GM19438 (cell line): ENCODE data around the gene HIF1AN.
A peak's percentile ranks its signal among the peaks of the same experiment; 100 is the strongest.

Experiments
- ATAC-seq: cut with Tn5 transposase; IDR thresholded peaks from one replicate; pipeline ENCODE4 v1.9.1; 2021; ENCODE audit warnings: low read depth; ENCODE audit not compliant: unreplicated experiment

HIF1AN gene

DNA sequence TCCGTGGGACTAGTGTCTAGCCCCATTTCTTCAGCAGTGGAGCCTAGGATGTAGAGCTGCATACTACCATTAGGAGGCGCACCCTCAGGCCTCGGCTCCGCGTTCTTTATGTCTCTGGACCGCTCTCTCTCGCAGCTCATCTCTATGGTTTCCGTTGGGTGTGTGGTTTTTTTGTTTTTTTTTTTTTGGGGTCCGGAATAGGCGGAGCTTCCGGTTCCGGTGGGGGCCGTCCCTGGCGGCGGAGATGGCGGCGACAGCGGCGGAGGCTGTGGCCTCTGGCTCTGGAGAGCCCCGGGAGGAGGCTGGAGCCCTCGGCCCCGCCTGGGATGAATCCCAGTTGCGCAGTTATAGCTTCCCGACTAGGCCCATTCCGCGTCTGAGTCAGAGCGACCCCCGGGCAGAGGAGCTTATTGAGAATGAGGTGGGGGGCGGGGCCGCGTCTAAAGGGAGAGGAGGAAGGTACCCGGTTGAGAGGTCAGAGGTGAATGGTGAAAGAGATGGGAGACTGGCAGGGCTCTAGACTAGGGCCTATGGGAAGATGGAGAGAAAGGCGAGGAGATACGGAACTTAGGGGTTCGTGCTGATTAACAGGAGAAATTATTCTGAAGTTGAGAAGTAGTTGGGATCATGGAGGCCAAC lies at the start of gene HIF1AN:
Gene HIF1AN, plus strand, starts transcription at position 229 of the 639 bp plus-strand sequence. Its CDS starts 16 bp downstream, at position 245.
- peak; percentile 87 for ATAC-seq

DNA sequence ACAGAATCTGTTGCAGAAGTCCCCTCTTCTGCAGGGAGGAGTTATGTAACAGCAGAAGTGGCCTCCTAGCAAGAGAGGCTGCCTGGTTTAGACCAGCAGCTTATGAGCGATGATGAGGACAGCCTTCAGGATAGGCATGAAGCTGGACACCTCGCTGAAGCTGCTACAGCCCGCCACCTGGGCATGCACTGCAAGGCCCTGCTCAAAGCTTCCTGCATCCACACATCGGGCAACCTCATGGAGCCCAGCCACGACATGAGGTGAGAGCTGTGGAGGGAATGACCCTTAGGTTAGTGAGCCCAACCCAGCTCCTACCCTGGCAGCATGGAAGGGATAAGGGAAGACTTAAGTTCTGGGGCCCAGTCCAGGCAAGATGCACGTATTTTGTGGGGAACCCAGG lies 48.2 kb upstream of the HIF1AN start:
- ATAC-seq = no peak

- no peak for ATAC-seq
These were observed 46.3 kb upstream of the HIF1AN start for GRCh38 chr10:100489396-100489795.

DNA sequence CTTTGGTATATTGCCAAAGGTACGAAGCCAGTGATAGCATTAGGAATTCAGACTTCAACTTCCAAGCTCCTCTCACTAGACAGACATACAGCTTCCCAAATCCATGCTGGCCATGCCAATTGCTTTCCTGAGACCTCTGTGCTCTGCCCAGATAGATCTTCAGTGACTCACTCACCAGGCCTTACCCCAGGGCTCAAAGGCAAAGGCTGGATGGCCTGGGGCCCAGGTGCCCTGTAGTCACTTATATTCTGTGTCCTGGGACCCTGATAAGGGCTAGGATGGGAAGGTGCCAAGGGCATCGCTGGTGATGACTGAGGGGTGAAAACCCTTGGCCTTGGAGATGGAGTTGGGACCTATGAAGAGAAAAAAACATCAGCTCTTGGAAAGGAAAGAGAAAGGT lies 45.2 kb upstream of the HIF1AN start:
- ATAC-seq = no peak

- no peak for ATAC-seq
These were observed 39.2 kb upstream of the HIF1AN start for GRCh38 chr10:100496567-100496966.

GRCh38 chr10:100498059-100498458 lies 37.7 kb upstream of the HIF1AN start:
- ATAC-seq = no peak

- no peak for ATAC-seq
These were observed 34.3 kb upstream of the HIF1AN start for GRCh38 chr10:100501423-100501822.

GRCh38 chr10:100502926-100503494 lies 32.7 kb upstream of the HIF1AN start:
- no peak for ATAC-seq

GRCh38 chr10:100504096-100504495 lies 31.6 kb upstream of the HIF1AN start:
- no peak for ATAC-seq

- ATAC-seq = no peak
These were observed 30.6 kb upstream of the HIF1AN start for GRCh38 chr10:100505164-100505563.

- no peak for ATAC-seq
These were observed 29.0 kb upstream of the HIF1AN start for GRCh38 chr10:100506596-100507356.

- no peak for ATAC-seq
These were observed 28.4 kb upstream of the HIF1AN start for GRCh38 chr10:100507357-100507732.

DNA sequence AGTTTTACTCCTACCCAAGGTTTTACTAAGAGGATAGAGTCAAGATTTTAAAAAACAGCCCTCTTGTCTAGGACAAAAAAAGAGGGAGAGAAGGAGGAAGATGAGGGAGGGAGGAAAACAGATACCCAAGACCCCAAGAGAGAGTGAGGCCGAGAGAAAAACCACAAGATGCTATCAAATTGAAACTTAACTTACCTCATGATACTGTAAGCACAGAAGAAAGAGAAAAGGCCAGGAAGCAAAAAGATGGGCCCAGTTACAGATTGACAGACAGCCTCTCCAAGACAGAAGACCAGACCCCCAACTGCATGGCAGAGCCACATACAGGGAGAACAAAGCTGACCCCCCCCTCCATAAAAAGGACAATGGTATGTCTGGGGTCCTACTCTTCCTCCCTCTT lies 27.5 kb upstream of the HIF1AN start:
- ATAC-seq = no peak

- ATAC-seq = peak; percentile 48
These were observed 27.0 kb upstream of the HIF1AN start for GRCh38 chr10:100508691-100509150.

DNA sequence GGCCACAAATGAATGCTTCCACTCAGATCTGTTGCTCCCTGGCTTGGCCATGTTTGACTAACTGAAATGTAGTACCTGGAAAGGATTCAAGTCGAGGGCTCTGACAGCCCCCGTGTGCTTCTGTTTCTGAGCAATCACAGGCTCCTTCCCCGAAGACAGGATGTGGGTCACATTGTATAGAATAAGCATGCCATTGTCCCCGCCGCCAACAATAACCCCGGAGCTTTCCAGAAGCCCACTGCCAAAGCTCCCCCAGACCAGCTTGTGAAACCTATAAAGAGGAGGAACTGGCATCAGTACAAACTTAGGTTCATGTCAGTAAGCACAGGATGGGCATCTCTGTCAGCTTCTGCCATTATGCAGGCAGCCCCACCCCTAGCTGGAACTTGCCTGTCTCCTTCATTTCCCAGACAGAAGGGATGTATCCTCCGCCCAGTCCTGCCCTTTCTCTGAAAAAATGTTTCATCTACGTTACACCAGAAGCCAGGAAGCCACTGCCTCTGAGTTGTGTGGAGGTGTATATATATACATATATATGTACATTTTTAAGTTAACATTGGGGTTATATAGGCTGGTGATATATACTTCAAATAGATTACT lies 26.4 kb upstream of the HIF1AN start:
- ATAC-seq = no peak

GRCh38 chr10:100510533-100511308 lies 25.0 kb upstream of the HIF1AN start:
- no peak for ATAC-seq

DNA sequence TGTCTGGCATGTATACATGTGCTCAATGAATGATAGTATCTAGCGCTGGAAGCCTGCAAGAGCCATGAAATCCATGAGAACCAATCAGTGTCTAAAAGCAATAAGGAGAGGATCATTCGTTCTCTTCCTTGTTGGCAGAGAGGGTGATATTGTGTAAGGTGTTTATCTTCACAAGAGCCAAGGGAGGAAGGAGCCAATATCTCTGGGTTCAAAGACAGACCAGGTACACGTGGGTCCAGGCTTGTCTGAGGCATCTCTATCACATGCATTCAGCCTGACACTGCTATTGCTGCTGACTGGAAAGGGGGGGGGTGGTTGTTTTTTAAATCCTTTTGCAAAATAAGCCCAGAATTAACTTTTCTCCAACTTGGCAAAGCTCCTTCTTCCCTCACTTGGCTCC lies 20.1 kb upstream of the HIF1AN start:
- no peak for ATAC-seq

- ATAC-seq = no peak
These were observed 18.9 kb upstream of the HIF1AN start for GRCh38 chr10:100516847-100517246.

DNA sequence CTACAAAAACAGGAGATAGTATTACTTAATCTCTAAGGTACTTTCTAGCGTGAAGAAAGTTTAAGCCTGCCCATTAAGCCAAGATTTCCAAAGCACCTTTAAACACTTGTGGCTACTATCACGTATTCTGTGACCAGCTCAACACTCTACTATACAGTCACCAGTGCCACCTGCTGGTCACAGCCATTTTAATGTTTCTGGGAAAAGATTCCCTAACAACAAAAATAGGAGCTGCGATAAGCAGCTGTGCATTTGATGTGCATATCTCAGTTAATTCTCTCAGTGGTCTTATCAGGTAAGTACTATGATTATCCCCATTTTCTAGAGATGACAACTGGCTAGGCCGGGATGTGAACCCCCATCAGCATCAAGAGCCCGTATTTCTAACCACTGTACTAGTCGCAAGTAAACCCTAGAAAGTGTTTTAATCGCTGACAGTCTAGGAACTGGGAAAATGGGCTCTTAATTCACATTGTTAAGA lies 16.9 kb upstream of the HIF1AN start:
- ATAC-seq = no peak

GRCh38 chr10:100519311-100520051 lies 16.3 kb upstream of the HIF1AN start, which contains the start of gene SEC31B:
SEC31B (minus strand) TSS chr10:100519861; CDS start chr10:100516952, 2,909 bp downstream.
- no peak for ATAC-seq
